ENCODE measurements around the gene DAGLB.
"Not testable (repeated sequence)": the region's sequence is repeated elsewhere in the genome, so short reads cannot be mapped to it uniquely, and the experiment has no call there.

The DAGLB gene

DNA sequence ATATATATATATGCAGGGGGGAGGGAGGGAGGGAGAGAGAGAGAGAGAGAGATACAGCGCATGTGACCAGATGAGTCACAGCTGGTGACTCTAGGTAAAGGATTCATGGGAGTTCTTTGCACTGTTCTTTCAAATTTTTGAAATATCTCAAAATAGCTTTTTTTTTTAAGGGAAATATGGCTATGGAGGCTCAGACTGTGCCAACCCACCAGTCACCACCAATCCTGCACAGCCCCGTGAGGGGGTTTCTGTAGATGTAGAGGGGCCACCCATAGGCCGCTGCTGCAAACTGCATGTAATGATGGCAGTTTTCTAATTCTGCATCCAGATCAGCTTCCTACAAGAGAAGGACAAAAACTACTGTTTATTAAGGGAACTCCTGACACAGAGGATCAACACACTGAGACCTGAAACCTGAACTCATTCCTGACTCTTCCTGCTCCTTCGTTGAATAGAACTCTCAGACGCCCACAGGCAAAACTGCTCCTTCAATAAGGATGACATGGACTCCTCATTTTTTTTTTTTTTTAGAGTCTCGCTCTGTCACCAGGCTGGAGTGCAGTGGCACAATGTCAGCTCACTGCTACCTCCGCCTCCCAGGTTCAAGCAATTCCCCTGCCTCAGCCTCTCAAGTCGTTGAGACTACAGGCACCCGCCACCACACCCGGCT is 17.3 kb downstream of the DAGLB start:
- DNase-seq (ENCODE audit: low spot score): no peak

DNA sequence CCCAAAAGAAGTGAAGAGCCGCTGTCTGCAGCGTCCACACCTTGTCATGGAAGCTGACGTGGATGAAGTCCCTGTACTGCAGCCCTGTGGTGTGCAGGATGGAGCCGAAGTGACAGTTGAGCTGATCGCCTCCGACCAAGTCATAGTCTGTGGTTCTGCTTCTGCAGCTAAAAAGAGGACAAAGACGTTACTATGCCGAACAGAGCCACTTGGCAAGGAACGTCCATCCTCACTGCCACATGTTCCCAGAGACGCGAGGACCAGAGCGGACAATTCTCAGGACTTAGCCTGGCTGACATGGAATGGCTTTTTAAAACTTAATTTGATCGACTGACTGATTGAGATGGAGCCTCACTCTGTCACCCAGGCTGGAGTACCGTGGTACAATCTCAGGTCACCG is 21.8 kb downstream of the DAGLB start:
- DNase-seq (ENCODE audit: low spot score): no peak

DNA sequence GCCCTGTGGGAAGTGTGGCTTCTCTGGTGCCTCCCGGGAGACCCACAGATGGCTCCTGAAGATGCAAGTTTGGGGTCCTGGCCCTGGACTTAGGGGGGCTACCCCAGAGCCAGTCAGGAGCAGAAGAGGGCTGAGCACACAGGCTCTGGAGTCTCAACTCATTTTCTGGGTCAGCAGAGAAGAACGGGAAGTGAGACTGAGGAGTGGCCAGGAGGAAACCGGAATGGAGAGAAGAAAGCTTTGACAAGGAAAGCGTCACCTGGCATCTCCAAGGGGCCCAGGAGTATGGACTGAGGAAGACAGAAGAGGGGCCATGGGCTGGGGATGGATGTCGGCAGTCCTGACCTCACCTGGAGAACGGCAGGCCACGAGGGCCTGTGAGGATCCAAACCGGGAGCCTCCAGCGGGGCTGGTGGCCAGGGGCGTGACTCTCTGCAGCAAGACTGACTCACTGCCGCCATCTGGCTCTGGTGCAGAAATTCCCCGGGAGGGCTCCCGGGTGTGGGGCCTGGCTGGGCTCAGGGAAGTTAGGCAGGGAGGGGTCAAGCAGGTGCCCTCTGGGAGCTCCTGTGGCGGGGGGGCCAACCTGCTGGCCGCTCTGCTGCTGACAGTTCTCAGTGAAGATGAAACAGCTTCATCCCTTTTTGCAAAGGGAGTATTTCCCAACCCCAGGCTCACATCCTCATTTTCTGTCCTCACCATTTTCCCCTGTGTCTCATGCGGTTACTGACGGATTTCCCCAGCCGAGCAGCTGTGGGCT is 23.6 kb downstream of the DAGLB start:
- DNase-seq (ENCODE audit: low spot score): peak; percentile 9

DNA sequence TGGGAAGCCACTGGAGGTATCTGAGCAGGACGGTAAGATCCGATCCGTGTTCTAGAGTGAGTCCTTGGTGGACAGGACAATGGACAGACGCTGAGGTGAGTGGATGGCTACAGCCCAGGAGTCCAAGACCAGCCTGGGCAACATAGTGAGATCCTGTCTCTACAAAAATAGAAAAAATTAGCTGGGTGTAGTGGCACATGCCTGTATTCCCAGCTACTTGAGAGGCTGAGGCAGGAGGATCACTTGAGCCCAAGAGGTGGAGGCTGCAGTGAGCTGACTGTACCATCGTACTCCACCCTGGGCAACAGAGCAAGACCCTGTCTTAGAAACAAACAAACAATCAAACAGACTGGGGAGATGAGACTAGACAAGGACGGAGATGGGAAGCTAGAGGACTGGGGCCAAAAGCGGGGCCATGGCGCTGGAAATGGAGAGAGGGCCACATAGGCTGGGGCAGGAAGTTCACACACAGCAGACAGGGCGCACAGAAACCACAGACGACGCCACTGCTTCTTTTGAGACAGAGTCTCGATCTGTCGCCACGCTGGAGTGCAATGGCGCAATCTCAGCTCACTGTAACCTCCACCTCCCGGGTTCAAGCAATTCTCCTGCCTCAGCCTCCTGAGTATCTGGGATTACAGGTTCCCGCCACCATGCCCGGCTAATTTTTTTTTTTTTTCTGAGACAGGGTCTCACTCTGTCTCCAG is 24.7 kb downstream of the DAGLB start:
- no peak for DNase-seq (ENCODE audit: low spot score)

DNA sequence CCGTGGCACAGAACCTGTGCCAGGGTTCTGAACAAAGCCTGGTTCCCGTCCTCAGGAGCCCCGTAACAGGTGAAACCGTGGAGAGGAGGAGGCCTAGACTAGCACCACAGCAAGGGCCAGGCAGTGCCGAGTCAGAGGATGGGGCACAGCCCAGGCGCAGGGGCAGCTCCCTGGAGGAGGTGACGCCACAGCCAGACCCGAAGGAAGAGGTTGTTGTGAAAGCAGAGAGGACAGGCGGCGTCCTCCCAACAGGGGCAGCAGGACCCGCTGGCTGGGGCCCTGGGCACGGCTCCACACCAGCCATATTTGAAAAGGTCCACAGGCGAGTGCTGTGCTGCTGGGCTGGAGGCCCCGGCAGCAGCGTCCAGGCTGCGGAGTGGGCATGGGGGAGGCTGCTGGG is 25.7 kb downstream of the DAGLB start:
- DNase-seq (ENCODE audit: low spot score): no peak

DNA sequence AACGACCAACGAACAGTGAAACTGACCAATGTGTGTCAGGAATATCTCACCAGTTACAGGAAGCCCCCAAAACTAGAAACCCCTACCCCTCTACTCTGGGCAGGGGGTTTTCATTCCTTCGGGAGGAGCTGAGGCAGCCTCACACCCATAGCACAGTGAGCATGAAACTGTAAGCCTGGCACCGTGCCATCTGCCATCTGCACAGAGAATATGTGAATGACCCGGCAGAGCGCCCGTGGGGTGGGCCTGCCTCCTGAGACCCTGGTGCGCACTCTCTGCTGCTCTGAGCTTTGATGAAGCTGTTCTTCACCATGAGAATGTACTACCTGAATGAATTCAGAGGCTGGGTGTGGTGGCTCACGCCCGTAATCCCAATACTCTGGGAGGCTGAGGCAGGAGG is 27.1 kb downstream of the DAGLB start:
- no peak for DNase-seq (ENCODE audit: low spot score)

DNA sequence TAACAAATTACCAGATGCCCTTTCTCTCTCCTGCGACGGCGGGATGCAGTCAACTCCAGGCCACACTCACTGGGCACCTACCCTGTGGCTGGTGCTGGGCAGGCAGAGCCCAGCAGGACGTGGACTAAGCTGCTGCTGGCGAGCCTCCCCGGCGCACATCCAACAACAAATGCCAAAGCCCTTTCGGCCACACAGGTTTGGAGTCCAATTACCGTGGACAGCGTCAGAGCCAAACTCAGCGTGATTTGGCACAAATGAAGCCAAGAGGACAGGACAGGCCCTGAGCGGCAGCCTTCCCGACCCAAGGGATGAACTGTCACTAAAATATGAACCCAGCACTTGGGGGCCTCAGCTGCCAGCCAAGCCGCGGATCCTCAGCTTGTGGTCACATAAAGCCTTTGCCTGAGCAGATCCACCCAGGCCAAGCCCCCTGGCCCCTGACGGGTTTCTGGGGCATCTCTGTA is 28.4 kb downstream of the DAGLB start:
- no peak for DNase-seq (ENCODE audit: low spot score)

DNA sequence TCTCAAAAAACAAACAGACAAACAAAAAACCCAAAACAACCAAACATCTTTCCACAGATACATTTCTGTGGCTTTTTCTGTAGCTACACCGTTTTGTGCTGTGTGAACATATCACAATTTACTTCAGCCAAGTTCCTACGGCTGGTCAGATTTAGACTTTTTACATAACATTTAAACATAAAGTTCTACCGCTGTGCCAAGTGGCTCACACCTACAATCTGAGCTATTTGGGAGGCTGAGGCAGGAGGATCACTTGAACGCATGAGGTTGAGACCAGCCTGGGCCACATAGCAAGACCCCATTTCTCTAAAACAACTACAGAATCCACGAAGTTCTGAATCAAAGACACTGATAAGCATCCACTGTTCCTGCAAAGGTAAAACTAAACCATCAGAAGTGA is 30.3 kb downstream of the DAGLB start:
- no peak for DNase-seq (ENCODE audit: low spot score)

DNA sequence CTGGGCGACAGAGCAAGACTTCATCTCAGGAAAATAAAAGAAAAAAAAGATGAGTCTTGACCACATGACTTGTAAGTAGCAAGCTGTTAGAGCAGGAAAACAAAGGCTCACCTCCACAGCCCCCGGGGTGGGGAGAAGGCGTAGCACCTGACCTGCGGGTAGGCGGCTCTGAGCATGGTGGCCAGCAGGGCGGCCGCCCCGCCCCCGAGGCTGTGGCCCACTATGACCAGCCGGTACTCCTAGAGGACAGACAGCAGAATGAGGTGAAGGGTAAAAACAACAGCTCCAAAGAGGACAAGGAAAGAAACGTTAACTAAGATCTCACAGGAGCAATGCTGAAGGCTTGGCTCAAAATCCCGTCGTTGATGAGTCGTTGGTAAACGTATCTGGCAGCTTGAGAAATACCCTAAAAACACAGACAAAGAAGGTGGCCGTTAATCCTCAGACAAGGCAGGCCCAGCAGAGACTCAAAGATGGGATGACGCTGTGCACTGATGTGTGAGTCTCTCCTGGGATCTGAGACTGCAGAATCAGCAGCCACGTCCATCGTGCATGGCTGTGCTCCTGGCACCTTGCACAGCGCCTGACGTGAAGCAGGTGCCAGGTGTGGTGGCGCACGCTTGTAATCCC is 31.1 kb downstream of the DAGLB start:
- no peak for DNase-seq (ENCODE audit: low spot score)

DNA sequence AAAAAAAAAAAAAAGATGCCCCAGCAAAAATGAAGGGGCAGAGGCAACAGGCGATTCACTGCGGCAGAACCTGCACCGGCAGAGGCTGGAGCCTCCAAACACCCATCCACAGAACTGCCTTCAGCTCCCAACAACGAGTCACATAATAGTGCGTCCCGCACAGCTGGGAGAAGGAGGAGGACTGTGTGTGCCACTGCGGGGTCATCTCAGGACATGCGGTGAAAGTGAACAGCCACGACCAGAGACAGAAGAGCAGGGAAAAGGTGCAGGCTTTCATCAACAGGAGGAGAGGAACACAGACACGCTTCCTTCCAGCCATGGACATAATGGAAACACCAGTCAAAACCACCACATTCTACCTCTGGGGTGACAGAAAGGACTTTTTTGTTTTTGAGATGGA is 34.1 kb downstream of the DAGLB start:
- no peak for DNase-seq (ENCODE audit: low spot score)

DNA sequence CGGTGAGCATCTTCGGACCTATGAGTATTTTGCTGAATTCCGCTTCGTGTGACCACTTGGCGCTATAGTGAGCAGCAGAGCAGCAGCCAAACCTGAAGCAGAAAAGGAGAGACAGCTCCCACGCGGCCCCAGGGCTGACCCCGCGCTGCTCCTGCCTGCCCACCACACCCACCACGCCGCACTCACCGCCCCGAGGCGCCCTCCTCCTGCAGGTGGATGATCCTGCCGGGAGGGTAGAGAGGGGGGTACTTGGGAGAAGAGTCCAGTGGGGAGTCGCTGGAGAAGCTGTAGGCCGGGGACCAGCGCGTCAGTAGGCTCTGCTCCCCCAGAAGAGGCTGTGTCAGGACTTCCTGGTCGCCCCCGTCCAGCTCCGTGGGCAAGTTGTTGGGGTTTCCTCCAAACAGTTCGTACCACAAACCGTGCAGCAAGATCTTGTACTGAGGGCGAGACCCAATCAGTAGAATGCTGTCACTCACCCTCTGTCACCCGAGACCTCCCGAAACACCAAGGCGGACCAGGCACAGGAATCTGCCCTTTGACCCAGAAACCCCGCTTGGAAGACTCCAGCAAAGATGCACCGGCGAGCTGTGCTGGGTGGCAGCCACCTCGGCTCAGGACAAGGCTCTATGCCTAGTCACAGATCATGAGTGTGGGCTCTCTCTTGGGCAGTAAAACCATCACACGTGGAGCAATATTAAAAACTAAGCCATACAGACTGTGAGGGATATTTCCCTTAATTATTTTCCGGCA is 37.6 kb downstream of the DAGLB start:
- DNase-seq (ENCODE audit: low spot score): no peak

DNA sequence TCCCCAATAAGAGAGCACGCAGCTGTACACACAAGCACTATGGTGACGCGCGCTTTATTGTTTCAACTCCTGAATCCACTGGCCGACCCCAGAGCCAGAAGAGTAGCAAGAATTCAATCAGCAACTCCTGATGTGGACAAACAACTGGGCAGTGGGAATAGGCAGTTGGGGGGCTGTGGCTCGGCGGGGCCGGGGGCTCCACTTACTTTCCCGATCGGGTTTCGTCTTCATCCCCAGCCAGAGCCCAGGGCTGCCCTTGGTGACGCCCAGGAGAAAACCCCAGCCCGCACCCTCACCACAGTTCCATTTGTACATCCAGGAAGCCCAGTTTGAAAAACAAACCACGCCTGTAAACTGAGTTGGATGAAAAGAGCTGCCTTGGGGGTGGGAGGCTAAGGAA is 38.7 kb downstream of the DAGLB start:
- DNase-seq (ENCODE audit: low spot score): no peak

DNA sequence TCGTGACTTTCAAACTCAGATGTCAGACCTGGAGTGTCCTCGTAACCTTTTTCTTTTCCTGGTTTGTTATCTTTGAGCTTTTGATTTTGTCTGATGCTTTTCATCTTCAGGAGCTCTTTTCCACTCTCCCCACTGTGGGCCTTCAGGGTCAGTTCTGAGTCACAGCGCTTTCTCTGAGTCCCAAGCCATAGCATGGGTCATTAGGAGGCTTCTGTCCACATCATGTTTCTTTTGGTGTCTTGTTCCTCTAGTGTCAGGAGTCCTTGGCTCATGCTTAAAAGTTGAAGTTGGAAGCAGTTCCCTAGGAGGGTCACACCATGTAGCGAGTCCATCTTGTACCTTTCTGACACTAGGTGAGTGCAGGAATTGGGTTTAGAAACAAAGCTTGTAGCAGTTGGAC is 40.3 kb downstream of the DAGLB start:
- DNase-seq (ENCODE audit: low spot score): no peak

DNA sequence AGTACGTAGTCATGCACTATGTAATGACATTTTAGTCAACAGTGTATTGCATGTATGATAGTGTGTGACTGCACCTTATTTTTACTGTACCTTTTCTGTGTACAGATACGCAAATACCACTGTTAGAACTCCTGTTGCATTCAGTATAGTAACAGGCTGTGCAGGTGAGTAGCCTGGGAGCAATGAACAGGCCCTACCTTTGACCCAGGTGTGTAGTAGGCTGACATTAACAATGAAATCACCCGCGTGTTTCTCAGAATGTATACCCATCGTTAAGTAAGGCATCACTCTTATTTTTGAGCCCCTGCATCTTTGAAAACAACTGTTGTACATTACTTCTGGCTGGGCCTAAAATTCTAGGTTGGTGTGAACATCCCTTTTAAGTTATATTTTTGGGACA is 41.6 kb downstream of the DAGLB start:
- DNase-seq (ENCODE audit: low spot score): no peak

DNA sequence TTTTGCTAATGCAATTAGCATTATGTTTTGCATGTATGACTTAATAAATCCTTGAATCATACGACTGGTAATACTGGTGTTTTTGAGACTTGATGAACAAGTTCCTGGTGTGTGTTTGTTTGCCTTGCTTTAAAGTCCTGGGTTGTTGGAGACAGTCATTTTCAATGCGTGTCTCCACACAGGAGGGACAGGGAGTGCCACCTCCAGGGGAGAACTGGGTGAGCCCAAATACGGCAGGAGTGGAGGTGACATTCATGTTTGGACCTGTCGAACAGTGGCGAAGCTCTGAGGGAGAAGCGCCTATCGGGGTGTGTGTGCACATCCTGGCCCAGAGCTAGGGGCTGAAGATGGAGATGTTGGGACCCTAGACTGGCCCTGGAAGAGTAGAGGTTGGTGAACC is 43.8 kb downstream of the DAGLB start:
- no peak for DNase-seq (ENCODE audit: low spot score)

DNA sequence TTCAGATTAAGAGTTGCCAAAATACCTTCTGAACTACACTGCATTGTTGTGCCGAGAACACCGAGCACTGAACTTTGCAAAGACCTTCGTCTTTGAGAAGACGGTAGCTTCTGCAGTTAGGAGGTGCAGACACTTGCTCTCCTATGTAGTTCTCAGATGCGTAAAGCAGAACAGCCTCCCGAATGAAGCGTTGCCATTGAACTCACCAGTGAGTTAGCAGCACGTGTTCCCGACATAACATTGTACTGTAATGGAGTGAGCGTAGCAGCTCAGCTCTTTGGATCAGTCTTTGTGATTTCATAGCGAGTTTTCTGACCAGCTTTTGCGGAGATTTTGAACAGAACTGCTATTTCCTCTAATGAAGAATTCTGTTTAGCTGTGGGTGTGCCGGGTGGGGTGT is 45.0 kb downstream of the DAGLB start:
- no peak for DNase-seq (ENCODE audit: low spot score)

DNA sequence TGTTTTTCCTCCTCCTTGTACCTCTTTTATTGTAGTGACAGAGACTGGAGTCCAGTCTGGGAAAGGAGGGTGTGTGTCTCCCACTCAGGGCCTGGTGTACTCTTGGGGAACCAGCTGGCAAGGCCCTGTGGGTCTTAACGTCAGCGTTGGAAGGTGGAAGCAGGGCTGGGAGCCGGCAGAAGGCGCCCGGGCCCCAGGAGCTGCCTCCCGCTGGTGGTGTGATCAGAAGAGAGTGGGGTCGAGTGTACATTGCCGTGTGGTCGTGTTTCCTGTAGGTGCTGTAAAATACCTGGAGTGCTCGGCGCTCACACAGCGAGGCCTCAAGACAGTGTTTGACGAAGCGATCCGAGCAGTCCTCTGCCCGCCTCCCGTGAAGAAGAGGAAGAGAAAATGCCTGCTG is 45.7 kb downstream of the DAGLB start:
- DNase-seq (ENCODE audit: low spot score): no peak

DNA sequence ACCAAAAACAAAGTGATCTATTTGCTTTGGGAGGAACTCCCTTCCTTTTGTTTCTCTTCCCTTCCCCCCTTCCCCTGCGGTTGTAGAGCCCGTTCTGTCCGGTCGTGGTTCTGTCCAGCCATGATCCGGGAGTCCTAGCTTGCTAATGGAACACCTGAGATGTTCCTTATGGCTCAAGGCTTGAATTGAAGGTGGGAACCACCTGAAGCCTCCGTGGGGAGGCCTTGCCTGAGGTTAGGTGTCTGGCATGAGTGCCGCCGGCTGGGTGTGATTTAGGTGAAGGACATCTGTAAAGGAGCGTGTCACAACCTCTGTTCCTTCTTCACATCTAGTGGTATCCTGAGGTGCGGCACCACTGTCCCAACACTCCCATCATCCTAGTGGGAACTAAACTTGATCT is 46.2 kb downstream of the DAGLB start:
- DNase-seq (ENCODE audit: low spot score): no peak

DNA sequence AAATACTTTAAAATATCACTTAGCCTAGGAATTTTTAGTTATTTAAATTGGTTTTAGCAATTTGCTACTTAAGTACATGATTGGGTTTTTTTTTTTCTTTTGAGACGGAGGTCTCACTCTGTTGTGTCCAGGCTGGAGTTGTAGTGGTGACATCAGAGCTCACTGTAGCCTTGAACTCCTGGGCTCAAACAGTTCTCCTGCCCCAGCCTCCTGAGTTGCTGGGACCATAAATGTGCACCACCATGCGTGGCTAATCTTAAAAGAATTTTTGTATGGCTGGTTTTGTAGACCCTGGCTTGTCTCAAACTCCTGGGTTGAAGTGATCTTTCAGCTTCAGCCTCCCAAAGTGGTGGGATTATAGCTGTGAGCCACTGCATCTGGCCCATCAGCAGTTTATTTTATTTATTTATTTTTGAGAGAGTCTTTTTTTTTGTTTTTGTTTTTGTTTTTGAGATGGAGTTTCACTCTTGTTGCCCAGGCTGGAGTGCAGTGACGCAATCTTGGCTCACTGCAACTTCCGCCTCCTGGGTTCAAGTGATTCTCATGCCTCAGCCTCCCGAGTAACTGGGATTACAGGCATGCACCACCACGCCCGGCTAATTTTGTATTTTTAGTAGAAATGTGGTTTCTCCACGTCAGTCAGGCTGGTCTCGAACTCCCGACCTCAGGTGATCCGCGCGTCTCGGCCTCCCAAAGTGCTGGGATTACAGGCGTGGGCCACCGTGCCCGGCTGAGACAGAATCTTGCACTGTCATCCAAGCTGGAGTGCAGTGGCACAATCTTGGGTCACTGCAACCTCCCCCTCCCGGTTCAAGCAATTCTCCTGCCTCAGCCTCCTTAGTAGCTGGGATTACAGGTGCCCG is 47.3 kb downstream of the DAGLB start:
- not testable (repeated sequence) for DNase-seq (ENCODE audit: low spot score)

DNA sequence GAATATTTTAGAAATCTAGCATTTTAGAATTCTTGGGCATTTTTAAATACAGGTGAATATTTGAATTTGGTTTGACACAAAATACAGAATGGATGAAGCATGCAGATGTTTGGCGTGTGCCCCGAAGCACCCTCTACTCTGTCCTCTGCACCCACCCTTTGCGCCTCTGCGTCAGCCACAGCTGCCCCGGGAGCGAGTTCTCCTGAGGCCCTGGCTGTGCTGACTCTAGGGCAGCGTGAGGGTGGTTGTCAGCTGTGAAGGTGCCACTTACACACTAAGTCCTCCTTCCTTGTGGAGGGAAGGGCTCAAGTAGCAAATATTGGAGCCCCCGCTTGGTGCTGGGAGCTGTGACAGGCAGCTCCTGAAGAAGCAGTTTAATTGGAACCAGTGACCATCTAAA is 48.4 kb downstream of the DAGLB start:
- no peak for DNase-seq (ENCODE audit: low spot score)

DNA sequence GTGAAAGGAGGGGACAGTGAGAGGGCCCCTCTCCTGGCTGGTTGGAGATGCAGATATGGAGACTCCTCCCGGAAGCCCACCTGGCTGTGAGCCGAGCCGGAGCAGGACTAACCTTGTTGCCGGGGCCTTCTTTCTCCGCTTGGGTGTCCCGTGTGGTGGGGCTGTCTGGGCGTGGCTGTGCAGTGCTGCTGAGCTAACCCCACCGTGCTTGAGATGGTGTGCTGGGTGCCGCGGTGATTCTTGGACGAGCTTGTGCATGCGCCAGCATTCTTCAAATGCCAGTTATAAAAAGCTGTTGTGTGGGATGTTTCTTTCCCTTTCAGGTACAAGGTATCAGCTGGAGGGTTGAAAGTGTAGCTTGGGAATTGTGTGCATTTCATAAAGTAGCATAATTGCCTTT is 48.8 kb downstream of the DAGLB start:
- no peak for DNase-seq (ENCODE audit: low spot score)

All from CD4-positive, alpha-beta T cell treated with Interleukin-15 for 4 hours (primary cell).